AG04450 (cell line): Measurements from ENCODE around the gene ZNF563. TPM values are rescaled to one million over a fixed set of nuclear protein-coding genes. Genes with fewer than 3 reads are reported as not detected.

Experiments
- CTCF ChIA-PET: fragments of 300-600, 350-600 bp; formaldehyde crosslinking; extraction: SDS; loops from one replicate; lab custom pipeline; 2022; ENCODE audit warnings: antibody characterized with exemption, inconsistent platforms; lab: Charles Lee
- POLR2A ChIA-PET: fragments of 350-600 bp; formaldehyde crosslinking; extraction: SDS; loops from one replicate; lab custom pipeline; 2021; ENCODE audit warnings: antibody characterized with exemption, inconsistent platforms; lab: Yijun Ruan, JAX
- DNase-seq: peaks from one replicate; pipeline ENCODE4 v3.0.0-alpha.2; 2011; ENCODE audit warnings: low read depth, low spot score
- H3K27ac ChIP-seq: one replicate; pipeline ENCODE4 v1.5.1; 2012; ENCODE audit warnings: low read depth, low read length, control low read depth
- H3K27me3 ChIP-seq: one replicate; pipeline ENCODE4 v1.6.0; 2012; ENCODE audit warnings: low read length; ENCODE audit not compliant: control insufficient read depth, insufficient read depth
- H3K4me3 ChIP-seq: 2 replicates; pipeline ENCODE4 v1.5.1; 2011; ENCODE audit warnings: mild to moderate bottlenecking, low read depth, low read length, control low read depth
- H3K9me3 ChIP-seq: 2 replicates; pipeline ENCODE4 v1.5.1; 2012; ENCODE audit warnings: low read length; ENCODE audit not compliant: control insufficient read depth, insufficient read depth
- CTCF ChIP-seq: IDR thresholded peaks from 2 replicates; pipeline ENCODE4 v1.5.1; 2011; ENCODE audit warnings: low read depth, low read length, control low read depth, inconsistent platforms
- polyA plus RNA-seq: library from polyadenylated mRNA; depleted of rRNA; stranded (reverse); fragments of >200 nt; gene quantifications from 2 replicates; pipeline ENCODE4 v1.2.3, GENCODE V29; 2011

The ZNF563 gene
- polyA plus RNA-seq, 1 experiment = 2.3 TPM

GRCh38 chr19:12294249-12295158, 38.9 kb downstream of the ZNF563 start, which contains the start of gene ZNF44:
Gene ZNF44, minus strand, starts transcription at chr19:12294883. Its CDS starts 189 bp downstream, at chr19:12294694.
- Histone ChIP-seq H3K27me3 (no peaks in the 10 kb centered on the region), H3K9me3 (peaks cover 4% of the 10 kb centered on the region; the same call in 1 of the 2 replicates), H3K27ac (peak within 1 kb of the TSS; percentile 47), H3K4me3 (peak within 1 kb of the TSS; percentile 98)
- ChIA-PET CTCF (no interaction called here), POLR2A (interaction anchor here (0.6 to 0.9 kb wide), 2 partner anchors 39 to 131 kb away, joined by 3 read pairs; no protein-coding TSS in a partner anchor)
- DNase-seq = peak; percentile 78
- no peak for TF ChIP-seq CTCF

GRCh38 chr19:12293777-12294248, 39.6 kb downstream of the ZNF563 start:
- peak overlapping the region; percentile 47 for H3K27ac ChIP-seq
- peak overlapping the region; percentile 98 for H3K4me3 ChIP-seq
- ChIA-PET CTCF (interaction anchor here (0.8 kb wide), 1 partner anchor 203 kb away, joined by 3 read pairs; no protein-coding TSS in a partner anchor), POLR2A (no interaction called here)
- no peak for DNase-seq
- TF ChIP-seq CTCF = no peak
- no peaks in the 10 kb centered on the region for H3K27me3 ChIP-seq
- peaks cover 4% of the 10 kb centered on the region; the same call in 1 of the 2 replicates for H3K9me3 ChIP-seq

GRCh38 chr19:12289790-12290065, 43.7 kb downstream of the ZNF563 start:
- ChIA-PET CTCF (no interaction called here), POLR2A (no interaction called here)
- H3K9me3 ChIP-seq = peaks cover 11% of the 10 kb centered on the region
- TF ChIP-seq CTCF = no peak
- no peaks in the 10 kb centered on the region for H3K27me3 ChIP-seq
- DNase-seq = no peak
- H3K4me3 ChIP-seq = no peak overlapping the region
- no peak overlapping the region for H3K27ac ChIP-seq

- ChIA-PET CTCF (no interaction called here), POLR2A (no interaction called here)
- no peak for TF ChIP-seq CTCF
- H3K9me3 ChIP-seq = peaks cover 19% of the 10 kb centered on the region
- H3K4me3 ChIP-seq = no peak overlapping the region
- no peaks in the 10 kb centered on the region for H3K27me3 ChIP-seq
- no peak overlapping the region for H3K27ac ChIP-seq
- no peak for DNase-seq
Observed at GRCh38 chr19:12287958-12288500, 45.4 kb downstream of the ZNF563 start.

GRCh38 chr19:12284631-12285030, 48.8 kb downstream of the ZNF563 start:
- ChIA-PET POLR2A (no interaction called here), CTCF (no interaction called here)
- no peak for TF ChIP-seq CTCF
- H3K4me3 ChIP-seq = no peak overlapping the region
- peaks cover 23% of the 10 kb centered on the region for H3K9me3 ChIP-seq
- no peak overlapping the region for H3K27ac ChIP-seq
- DNase-seq = no peak
- H3K27me3 ChIP-seq = no peaks in the 10 kb centered on the region
